Measurements from ENCODE around the gene ZMYND10.
A peak's percentile ranks its signal among the peaks of the same experiment; 100 is the strongest.

The ZMYND10 gene

GRCh38 chr3:50359760-50360110 is 14.2 kb upstream of the ZMYND10 start:
- H3K4me3 ChIP-seq (replicated peaks; ENCODE audit: low read depth, low read length), result peak overlapping the region; percentile 88
- TF ChIP-seq, protein P1, sequence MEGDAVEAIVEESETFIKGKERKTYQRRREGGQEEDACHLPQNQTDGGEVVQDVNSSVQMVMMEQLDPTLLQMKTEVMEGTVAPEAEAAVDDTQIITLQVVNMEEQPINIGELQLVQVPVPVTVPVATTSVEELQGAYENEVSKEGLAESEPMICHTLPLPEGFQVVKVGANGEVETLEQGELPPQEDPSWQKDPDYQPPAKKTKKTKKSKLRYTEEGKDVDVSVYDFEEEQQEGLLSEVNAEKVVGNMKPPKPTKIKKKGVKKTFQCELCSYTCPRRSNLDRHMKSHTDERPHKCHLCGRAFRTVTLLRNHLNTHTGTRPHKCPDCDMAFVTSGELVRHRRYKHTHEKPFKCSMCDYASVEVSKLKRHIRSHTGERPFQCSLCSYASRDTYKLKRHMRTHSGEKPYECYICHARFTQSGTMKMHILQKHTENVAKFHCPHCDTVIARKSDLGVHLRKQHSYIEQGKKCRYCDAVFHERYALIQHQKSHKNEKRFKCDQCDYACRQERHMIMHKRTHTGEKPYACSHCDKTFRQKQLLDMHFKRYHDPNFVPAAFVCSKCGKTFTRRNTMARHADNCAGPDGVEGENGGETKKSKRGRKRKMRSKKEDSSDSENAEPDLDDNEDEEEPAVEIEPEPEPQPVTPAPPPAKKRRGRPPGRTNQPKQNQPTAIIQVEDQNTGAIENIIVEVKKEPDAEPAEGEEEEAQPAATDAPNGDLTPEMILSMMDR (IDR thresholded peaks at IDR 0.05; ENCODE audit: low read length, missing control alignments), result no peak
- no peak for DNase-seq (ENCODE audit: low read depth)

DNA sequence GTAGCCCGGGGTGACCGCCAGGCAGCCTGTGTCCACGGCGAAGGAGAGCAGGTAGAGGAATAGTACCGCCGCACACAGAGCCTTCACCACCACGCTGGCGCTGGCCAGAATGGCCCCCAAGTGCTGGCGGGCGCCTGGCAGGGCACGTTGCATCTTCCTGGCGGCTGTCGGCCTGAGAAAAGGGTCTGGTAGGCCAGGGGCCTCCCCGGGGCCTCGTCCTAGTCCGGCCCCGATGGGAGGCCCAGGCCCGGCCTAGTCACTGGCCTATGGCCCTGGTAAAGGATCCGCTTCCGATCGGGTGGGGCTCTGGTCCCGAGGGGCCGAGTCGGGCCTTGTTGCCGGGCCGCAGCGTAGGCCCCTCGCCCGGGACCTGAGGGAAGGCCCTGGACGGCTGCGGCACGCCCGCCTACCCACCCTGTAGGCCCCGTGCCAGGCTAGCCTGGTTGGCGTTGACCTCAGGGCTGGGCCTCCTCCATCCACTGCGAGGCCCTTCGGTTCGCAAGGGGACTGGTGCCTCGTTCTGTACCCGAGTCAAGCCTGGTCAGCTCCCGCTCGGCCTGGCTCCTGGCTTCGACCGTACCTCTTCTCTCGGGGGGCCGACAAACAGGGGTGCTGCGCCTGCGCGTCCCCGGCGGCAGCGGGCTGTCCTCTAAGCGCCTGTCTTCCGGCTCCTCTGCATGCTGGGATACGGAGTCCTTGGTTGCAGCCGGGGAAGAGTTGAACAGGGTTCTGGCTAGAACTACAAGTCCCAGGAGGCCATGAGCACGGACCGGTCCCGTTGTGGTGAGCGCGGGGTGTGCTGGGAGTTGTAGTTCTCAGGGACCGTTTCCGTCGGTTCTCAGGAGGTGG is 13.6 kb upstream of the ZMYND10 start, which contains the start of gene TMEM115:
TMEM115 (minus strand) TSS at position 611 of the 849 bp plus-strand sequence; CDS start at position 153, 458 bp downstream.
- TF ChIP-seq, protein P1 (IDR thresholded peaks at IDR 0.05; ENCODE audit: low read length, missing control alignments), result no peak
- H3K4me3 ChIP-seq (replicated peaks; ENCODE audit: low read depth, low read length), result peak within 1 kb of the TSS; percentile 88

GRCh38 chr3:50358355-50358910 is 12.9 kb upstream of the ZMYND10 start:
- DNase-seq (ENCODE audit: low read depth), result no peak
- TF ChIP-seq, protein P1 (IDR thresholded peaks at IDR 0.05; ENCODE audit: low read length, missing control alignments), result no peak
- H3K4me3 ChIP-seq (replicated peaks; ENCODE audit: low read depth, low read length), result peak overlapping the region; percentile 88

More for the DNA sequence above, 13.6 kb upstream of the ZMYND10 start, which contains the start of gene TMEM115:
- peak; percentile 99 for DNase-seq (ENCODE audit: low read depth)

GRCh38 chr3:50357481-50357880 is 11.9 kb upstream of the ZMYND10 start:
- no peak for DNase-seq (ENCODE audit: low read depth)
- peak overlapping the region; percentile 88 for H3K4me3 ChIP-seq (replicated peaks; ENCODE audit: low read depth, low read length)
- TF ChIP-seq, protein P1 (IDR thresholded peaks at IDR 0.05; ENCODE audit: low read length, missing control alignments), result no peak

DNA sequence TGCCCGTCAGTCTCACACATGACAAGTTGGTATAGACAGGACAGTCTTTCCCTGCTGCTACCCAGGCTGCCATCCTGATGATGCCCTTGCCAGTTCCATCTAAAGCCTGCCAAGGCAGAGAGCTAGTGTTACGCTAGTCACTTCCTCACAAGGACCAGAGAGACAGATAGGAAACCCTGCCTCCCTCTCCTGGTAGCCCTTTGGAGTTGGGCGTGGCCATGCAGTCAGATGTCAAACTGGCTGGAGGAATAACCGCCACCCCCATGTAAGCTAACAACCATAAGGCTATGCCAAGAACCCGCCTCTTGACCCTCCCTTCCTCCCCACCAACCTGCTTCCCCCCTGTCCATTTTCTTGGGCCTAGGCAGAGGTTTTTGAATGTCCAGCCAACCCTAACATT is 11.0 kb upstream of the ZMYND10 start:
- peak overlapping the region; percentile 88 for H3K4me3 ChIP-seq (replicated peaks; ENCODE audit: low read depth, low read length)
- TF ChIP-seq, protein P1 (IDR thresholded peaks at IDR 0.05; ENCODE audit: low read length, missing control alignments), result no peak
- no peak for DNase-seq (ENCODE audit: low read depth)

DNA sequence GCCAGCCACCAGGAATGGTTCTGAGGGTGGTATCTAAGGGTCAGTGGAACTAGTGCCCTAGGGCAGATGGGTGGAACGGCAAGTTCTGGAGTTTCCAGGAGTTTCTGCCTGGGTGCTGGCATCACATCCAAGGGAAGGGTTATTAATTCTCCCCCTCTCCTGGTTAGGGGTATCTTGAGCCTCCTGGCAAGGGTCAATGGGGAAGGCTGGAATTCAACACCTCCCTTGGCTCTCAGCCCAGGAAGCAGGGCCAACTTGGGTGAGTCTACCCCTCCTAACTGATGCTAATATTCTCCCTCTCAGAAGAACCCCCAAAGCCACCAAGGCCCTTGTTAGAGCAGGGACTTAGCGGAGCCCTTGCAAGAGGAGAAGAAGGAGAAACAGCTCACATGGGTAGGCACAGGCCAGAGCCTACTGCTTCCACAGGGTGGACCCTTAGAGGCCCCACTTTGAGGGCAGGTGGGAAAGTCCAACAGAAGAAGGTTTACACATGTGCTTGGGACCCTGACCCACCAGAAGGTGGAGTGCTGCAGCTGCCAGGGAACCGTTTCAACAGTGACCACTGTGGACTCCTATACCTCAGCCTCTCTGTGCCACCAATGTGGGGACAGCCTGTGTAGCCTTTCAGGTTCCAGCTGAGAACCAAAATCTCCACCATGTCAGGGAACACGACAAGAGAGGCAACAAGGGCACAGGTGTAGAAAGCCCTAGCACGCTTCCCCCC is 10.5 kb upstream of the ZMYND10 start:
- peak overlapping the region; percentile 88 for H3K4me3 ChIP-seq (replicated peaks; ENCODE audit: low read depth, low read length)
- TF ChIP-seq, protein P1 (IDR thresholded peaks at IDR 0.05; ENCODE audit: low read length, missing control alignments), result no peak
- DNase-seq (ENCODE audit: low read depth), result no peak
